ENCODE measurements around the gene POR. TPM values are rescaled to one million over a fixed set of nuclear protein-coding genes. Genes with fewer than 3 reads are reported as not detected.

Gene POR
- total and polyA plus RNA-seq, 8 donors, result 41.4 to 210 (median 52.1) TPM

GRCh38 chr7:75924256-75924655, 9.3 kb downstream of the POR start:
- Histone ChIP-seq H3K4me1 (peaks cover 0 to 42% of the 10 kb centered on the region in 2 donors), H3K9me3 (no peaks in the 10 kb centered on the region), H3K4me3 (no peak overlapping the region), H3K27ac (no peak overlapping the region), H3K36me3 (peaks cover 0 to 17% of the 10 kb centered on the region in 2 donors), H3K27me3 (no peaks in the 10 kb centered on the region)
- no peak for ATAC-seq
- peak in 1 of 4 donors; percentile 3 for DNase-seq
- no peak for TF ChIP-seq CTCF (IDR thresholded peaks at IDR 0.05)
- intact Hi-C loops (cut with DNase I), result no loop called here

GRCh38 chr7:75924889-75925288, 9.9 kb downstream of the POR start:
- no peaks in the 10 kb centered on the region for H3K9me3 ChIP-seq
- intact Hi-C loops (cut with DNase I), result no loop called here
- H3K36me3 ChIP-seq, result peaks cover 0 to 17% of the 10 kb centered on the region in 2 donors
- ATAC-seq (peak; percentile 46), DNase-seq (peak in 1 of 4 donors; percentile 16)
- no peak overlapping the region for H3K4me3 ChIP-seq
- H3K27ac ChIP-seq, result no peak overlapping the region
- TF ChIP-seq CTCF (IDR thresholded peaks at IDR 0.05), result no peak
- peaks cover 0 to 36% of the 10 kb centered on the region in 2 donors for H3K4me1 ChIP-seq
- no peaks in the 10 kb centered on the region for H3K27me3 ChIP-seq

GRCh38 chr7:75925717-75926435, 10.9 kb downstream of the POR start:
- H3K4me3 ChIP-seq, result no peak overlapping the region
- TF ChIP-seq CTCF (IDR thresholded peaks at IDR 0.05), result no peak
- H3K36me3 ChIP-seq, result peaks cover 0 to 12% of the 10 kb centered on the region in 2 donors
- no peaks in the 10 kb centered on the region for H3K27me3 ChIP-seq
- H3K27ac ChIP-seq, result no peak overlapping the region
- intact Hi-C loops (cut with DNase I), result no loop called here
- H3K9me3 ChIP-seq, result no peaks in the 10 kb centered on the region
- H3K4me1 ChIP-seq, result peaks cover 0 to 26% of the 10 kb centered on the region in 2 donors
- no peak for DNase-seq
- ATAC-seq, result no peak

GRCh38 chr7:75928568-75928914, 13.6 kb downstream of the POR start:
- H3K27me3 ChIP-seq, result no peaks in the 10 kb centered on the region
- intact Hi-C loops (cut with DNase I), result no loop called here
- TF ChIP-seq CTCF (IDR thresholded peaks at IDR 0.05), result no peak
- DNase-seq, result peak in 1 of 4 donors; percentile 18
- H3K36me3 ChIP-seq, result peaks cover 0 to 7% of the 10 kb centered on the region in 2 donors
- H3K9me3 ChIP-seq, result no peaks in the 10 kb centered on the region
- H3K27ac ChIP-seq, result no peak overlapping the region
- peaks cover 0 to 30% of the 10 kb centered on the region in 2 donors for H3K4me1 ChIP-seq
- ATAC-seq, result no peak
- H3K4me3 ChIP-seq, result no peak overlapping the region

GRCh38 chr7:75931680-75932079, 16.7 kb downstream of the POR start:
- peak in 1 of 4 donors; percentile 2 for DNase-seq
- intact Hi-C loops (cut with DNase I), result no loop called here

More at GRCh38 chr7:75931680-75932079, 16.7 kb downstream of the POR start:
- no peaks in the 10 kb centered on the region for H3K27me3 ChIP-seq
- no peak for ATAC-seq
- H3K36me3 ChIP-seq, result peaks cover 0 to 7% of the 10 kb centered on the region in 2 donors
- H3K9me3 ChIP-seq, result no peaks in the 10 kb centered on the region
- H3K4me3 ChIP-seq, result no peak overlapping the region
- peaks cover 0 to 29% of the 10 kb centered on the region in 2 donors for H3K4me1 ChIP-seq
- no peak overlapping the region for H3K27ac ChIP-seq
- TF ChIP-seq CTCF (IDR thresholded peaks at IDR 0.05), result no peak

Measured in left lung (tissue), 10 donors.